ENCODE measurements around the gene CYP3A4.
"Not testable (repeated sequence)": the region's sequence is repeated elsewhere in the genome, so short reads cannot be mapped to it uniquely, and the experiment has no call there.

CYP3A4 gene

DNA sequence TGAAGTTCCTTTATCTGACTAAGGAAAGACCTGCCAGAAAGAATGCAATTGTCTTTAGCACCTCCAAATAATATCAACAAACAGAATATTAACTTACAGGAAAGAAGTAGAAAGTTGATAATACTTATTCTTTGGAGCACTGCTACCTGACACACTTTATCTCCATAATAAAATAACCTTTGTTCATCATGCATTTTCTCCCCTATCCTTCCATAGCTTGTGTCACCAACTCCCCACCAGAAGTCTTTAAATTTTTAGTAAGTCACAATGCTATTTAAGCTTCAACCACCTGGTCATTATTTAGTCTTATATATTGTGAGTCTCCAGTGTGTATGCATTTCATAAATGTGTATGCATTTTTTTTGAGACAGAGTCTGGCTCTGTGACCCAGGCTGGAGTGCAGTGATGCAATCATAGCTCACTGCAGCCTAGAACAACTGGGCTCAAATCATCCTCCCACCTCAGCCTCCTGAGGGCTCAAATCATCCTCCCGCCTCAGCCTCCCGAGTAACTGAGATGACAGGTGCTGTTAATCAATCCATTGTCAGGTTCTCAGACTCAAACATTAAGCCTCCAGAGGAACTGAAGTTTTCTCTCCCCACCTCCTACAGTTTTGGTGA lies 36.5 kb upstream of the CYP3A4 start:
- H3K4me1 Mint-ChIP-seq: peaks cover 7% of the 10 kb centered on the region
- no peak for DNase-seq
- TF ChIP-seq, protein P1, sequence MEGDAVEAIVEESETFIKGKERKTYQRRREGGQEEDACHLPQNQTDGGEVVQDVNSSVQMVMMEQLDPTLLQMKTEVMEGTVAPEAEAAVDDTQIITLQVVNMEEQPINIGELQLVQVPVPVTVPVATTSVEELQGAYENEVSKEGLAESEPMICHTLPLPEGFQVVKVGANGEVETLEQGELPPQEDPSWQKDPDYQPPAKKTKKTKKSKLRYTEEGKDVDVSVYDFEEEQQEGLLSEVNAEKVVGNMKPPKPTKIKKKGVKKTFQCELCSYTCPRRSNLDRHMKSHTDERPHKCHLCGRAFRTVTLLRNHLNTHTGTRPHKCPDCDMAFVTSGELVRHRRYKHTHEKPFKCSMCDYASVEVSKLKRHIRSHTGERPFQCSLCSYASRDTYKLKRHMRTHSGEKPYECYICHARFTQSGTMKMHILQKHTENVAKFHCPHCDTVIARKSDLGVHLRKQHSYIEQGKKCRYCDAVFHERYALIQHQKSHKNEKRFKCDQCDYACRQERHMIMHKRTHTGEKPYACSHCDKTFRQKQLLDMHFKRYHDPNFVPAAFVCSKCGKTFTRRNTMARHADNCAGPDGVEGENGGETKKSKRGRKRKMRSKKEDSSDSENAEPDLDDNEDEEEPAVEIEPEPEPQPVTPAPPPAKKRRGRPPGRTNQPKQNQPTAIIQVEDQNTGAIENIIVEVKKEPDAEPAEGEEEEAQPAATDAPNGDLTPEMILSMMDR (IDR thresholded peaks at IDR 0.05): no peak
- H3K27ac Mint-ChIP-seq: no peak overlapping the region
- no peaks in the 10 kb centered on the region for H3K36me3 Mint-ChIP-seq (ENCODE audit: low read depth)
- peaks cover 2% of the 10 kb centered on the region for H3K9me3 Mint-ChIP-seq
- H3K27me3 Mint-ChIP-seq (ENCODE audit: low read depth, poor library complexity): peaks cover 17% of the 10 kb centered on the region
- H3K4me3 Mint-ChIP-seq: no peak overlapping the region

DNA sequence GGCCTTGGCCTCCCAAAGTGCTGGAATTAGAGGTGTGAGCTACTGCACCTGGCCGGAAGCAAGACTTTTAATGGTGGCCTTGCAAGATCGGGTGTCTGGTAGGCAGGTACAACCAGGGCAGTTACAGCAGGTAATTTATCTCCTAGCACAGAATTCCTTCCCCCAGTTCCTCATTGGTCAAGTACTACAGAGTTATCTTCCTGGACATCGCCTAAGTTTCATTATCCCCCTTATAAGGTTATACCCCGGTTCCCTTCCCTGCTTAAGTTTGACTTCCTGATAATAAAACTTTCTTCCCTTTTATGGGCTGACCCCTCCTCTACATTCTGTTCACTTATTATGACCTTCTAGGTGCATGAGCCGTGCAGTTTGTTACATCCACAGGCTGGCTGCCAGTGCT lies 24.8 kb upstream of the CYP3A4 start:
- Mint-ChIP-seq H3K4me1 (no peaks in the 10 kb centered on the region), H3K27ac (no peak overlapping the region), H3K4me3 (no peak overlapping the region), H3K36me3 (ENCODE audit: low read depth) (no peaks in the 10 kb centered on the region), H3K9me3 (peaks cover 31% of the 10 kb centered on the region), H3K27me3 (ENCODE audit: low read depth, poor library complexity) (no peaks in the 10 kb centered on the region)
- TF ChIP-seq, protein P1 (IDR thresholded peaks at IDR 0.05): no peak
- no peak for DNase-seq

DNA sequence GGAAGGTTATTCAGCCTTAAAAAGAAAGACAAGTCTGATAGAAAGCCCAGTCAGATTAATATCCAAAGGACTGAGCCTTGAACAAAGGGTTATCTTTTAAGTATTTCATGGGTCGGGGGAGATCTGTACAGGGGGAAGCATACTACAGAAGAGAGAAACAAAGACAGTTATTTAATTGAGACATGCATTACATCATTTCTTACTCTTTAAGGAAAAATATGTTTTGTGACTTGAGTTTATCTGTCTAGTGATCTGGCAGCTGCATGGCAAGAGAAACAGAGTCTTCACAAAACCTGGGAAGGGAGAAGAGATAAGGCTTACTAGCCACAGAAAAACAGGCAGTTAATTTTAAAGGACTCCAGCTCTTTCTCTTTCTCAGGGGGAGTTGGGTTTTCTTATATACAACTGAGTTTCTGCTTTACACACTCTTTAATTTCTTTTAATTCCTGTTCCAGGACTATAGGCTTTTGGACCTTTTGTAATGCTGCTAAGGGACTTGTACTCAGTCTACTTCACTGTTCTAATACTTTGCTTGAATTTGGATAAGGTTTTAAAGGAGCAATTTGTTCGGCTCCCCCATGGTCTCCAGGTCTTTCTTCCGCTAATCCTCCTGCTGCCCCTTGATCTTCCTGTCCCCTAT lies 23.0 kb upstream of the CYP3A4 start:
- Mint-ChIP-seq H3K9me3 (peaks cover 36% of the 10 kb centered on the region), H3K27ac (no peak overlapping the region), H3K36me3 (ENCODE audit: low read depth) (no peaks in the 10 kb centered on the region), H3K27me3 (ENCODE audit: low read depth, poor library complexity) (peaks cover 8% of the 10 kb centered on the region), H3K4me3 (no peak overlapping the region), H3K4me1 (no peaks in the 10 kb centered on the region)
- no peak for DNase-seq
- TF ChIP-seq, protein P1 (IDR thresholded peaks at IDR 0.05): no peak

DNA sequence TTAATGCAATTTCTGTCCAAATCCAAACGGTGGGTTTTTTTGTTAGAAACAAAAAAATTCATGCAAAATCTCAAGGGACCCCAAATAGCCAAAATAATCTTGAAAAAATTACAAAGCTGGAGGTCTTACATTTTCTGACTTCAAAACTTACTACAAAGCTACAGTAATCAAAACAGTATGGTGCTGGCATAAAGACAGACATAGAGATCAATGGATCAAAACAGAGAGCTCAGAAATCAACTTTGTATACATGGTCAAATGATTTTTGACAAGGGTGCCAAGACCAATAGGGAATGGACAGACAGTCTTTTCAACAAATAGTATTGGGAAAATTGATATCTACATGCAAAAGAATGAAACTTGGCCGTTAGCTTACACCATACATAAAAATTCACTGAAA lies 21.7 kb upstream of the CYP3A4 start:
- TF ChIP-seq, protein P1 (IDR thresholded peaks at IDR 0.05): no peak
- Mint-ChIP-seq H3K4me3 (no peak overlapping the region), H3K9me3 (peaks cover 38% of the 10 kb centered on the region), H3K36me3 (ENCODE audit: low read depth) (no peaks in the 10 kb centered on the region), H3K4me1 (no peaks in the 10 kb centered on the region), H3K27me3 (ENCODE audit: low read depth, poor library complexity) (peaks cover 18% of the 10 kb centered on the region), H3K27ac (no peak overlapping the region)
- DNase-seq: no peak

DNA sequence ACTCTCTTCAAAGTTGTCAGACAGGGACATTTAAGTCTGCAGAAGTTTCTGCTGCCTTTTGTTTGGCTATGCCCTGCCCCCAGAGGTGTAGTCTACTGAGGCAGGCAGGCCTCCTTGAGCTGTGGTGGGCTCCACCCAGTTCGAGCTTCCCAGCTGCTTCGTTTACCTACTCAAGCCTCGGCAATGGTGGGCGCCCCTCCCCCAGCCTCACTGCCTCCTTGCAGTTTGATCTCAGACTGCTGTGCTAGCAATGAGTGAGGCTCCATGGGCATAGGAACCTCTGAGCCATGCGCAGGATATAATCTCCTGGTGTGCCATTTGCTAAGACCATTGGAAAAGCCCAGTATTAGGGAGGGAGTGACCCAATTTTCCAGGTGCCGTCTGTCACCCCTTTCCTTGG lies 19.1 kb upstream of the CYP3A4 start:
- DNase-seq; H3K27ac Mint-ChIP-seq; H3K36me3 Mint-ChIP-seq (ENCODE audit: low read depth); H3K4me1 Mint-ChIP-seq; H3K4me3 Mint-ChIP-seq: not testable (repeated sequence)
- H3K9me3 Mint-ChIP-seq: peaks cover 34% of the 10 kb centered on the region
- H3K27me3 Mint-ChIP-seq (ENCODE audit: low read depth, poor library complexity): peaks cover 28% of the 10 kb centered on the region

DNA sequence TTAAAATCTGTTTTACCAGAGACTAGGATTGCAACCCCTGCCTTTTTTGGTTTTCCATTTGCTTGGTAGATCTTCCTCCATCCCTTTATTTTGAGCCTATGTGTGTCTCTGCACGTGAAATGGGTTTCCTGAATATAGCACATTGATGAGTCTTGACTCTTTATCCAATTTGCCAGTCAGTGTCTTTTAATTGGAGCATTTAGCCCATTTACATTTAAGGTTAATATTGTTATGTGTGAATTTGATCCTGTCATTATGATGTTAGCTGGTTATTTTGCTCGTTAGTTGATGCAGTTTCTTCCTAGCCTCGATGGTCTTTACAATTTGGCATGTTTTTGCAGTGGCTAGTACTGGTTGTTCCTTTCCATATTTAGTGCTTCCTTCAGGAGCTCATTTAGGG lies 17.4 kb upstream of the CYP3A4 start:
- not testable (repeated sequence) for H3K4me3 Mint-ChIP-seq; H3K36me3 Mint-ChIP-seq (ENCODE audit: low read depth); H3K4me1 Mint-ChIP-seq; DNase-seq; H3K27ac Mint-ChIP-seq
- Mint-ChIP-seq H3K27me3 (ENCODE audit: low read depth, poor library complexity) (peaks cover 28% of the 10 kb centered on the region), H3K9me3 (peaks cover 32% of the 10 kb centered on the region)

DNA sequence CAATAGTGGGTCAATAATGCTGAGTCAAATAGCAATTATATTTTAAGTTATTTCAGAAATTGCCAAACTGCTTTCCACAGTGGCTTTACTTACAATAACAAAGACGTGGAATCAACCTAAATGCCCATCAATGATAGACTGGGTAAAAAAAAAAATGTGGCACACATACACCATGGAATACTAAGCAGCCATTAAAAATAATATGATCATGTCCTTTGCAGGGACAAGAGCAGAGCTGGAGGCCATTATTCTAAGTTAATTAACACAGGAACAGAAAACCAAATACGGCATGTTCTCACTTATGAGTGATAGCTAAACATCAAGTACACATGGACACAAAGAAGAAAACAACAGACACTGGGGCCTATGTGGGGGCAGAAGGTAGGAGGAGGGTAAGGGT lies 15.0 kb upstream of the CYP3A4 start:
- Mint-ChIP-seq H3K4me1 (no peaks in the 10 kb centered on the region), H3K9me3 (peaks cover 11% of the 10 kb centered on the region), H3K27me3 (ENCODE audit: low read depth, poor library complexity) (peaks cover 28% of the 10 kb centered on the region), H3K36me3 (ENCODE audit: low read depth) (no peaks in the 10 kb centered on the region), H3K4me3 (no peak overlapping the region), H3K27ac (no peak overlapping the region)
- TF ChIP-seq, protein P1 (IDR thresholded peaks at IDR 0.05): no peak
- no peak for DNase-seq

DNA sequence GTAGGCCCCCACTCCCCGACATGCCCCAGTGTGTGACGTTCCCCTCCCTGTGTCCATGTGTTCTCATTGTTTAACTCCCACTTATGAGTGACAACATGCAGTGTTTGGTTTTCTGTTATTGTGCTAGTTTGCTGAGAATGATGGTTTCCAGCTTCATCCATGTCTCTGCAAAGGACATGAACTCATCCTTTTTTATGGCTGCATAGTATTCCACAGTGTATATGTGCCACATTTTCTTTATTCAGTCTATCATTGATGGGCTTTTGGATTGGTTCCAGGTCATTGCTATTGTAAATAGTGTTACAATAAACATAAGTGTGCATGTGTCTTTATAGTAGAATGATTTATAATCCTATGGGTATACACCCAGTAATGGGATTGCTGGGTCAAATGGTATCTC lies 11.9 kb upstream of the CYP3A4 start:
- H3K27ac Mint-ChIP-seq; H3K36me3 Mint-ChIP-seq (ENCODE audit: low read depth); H3K4me3 Mint-ChIP-seq; DNase-seq; H3K4me1 Mint-ChIP-seq; H3K9me3 Mint-ChIP-seq: not testable (repeated sequence)
- peaks cover 12% of the 10 kb centered on the region for H3K27me3 Mint-ChIP-seq (ENCODE audit: low read depth, poor library complexity)
